Omental fat pad (tissue), 4 donors: ENCODE data around the gene FAM167B. TPM values are rescaled to one million over a fixed set of nuclear protein-coding genes. Genes with fewer than 3 reads are reported as not detected.
A peak's percentile ranks its signal among the peaks of the same experiment; 100 is the strongest.

Experiments used
- ATAC-seq: fragments of 150-250 bp; one replicate; pipeline ENCODE4 v1.9.1; 2016; ENCODE audit warnings: mild to moderate bottlenecking, moderate library complexity; ENCODE audit not compliant: low FRiP score
- DNase-seq: peaks from one replicate; pipeline ENCODE4 v3.0.0-alpha.2; 2019; ENCODE audit warnings: low spot score
- CTCF ChIP-seq, 3 donors: fragments of 450-650 bp; IDR thresholded peaks; one replicate each; pipeline ENCODE4 v1.5.1; 2016 to 2017; ENCODE audit warnings: antibody characterized with exemption in 3 of 3, mild to moderate bottlenecking in 3 of 3, moderate library complexity in 2 of 3
- total RNA-seq, 4 donors: library from RNA; depleted of rRNA; stranded (reverse); fragments of >200 nt; gene quantifications; one replicate each; pipeline ENCODE4 v1.1.0, GENCODE V29; 2016

Gene FAM167B
- total RNA-seq, 4 donors from 2014 or later = 1.8 to 14.8 (median 3.8) TPM

- no peak for TF ChIP-seq CTCF (IDR thresholded peaks at IDR 0.05)
- ATAC-seq (peak; percentile 70), DNase-seq (peak; percentile 33)
Observed at GRCh38 chr1:32240140-32240951, 6.7 kb upstream of the FAM167B start.

- TF ChIP-seq CTCF (IDR thresholded peaks at IDR 0.05) = no peak
- ATAC-seq = peak; percentile 80
- DNase-seq = peak; percentile 50
Observed at GRCh38 chr1:32241001-32241763, 5.8 kb upstream of the FAM167B start.

- DNase-seq (no peak), ATAC-seq (no peak)
- TF ChIP-seq CTCF (IDR thresholded peaks at IDR 0.05) = no peak
Observed at GRCh38 chr1:32242341-32242851, 4.6 kb upstream of the FAM167B start.

- ATAC-seq = peak; percentile 3
- DNase-seq = no peak
- TF ChIP-seq CTCF (IDR thresholded peaks at IDR 0.05) = no peak
Observed at GRCh38 chr1:32247452-32247851, 430 bp downstream of the FAM167B start.

GRCh38 chr1:32247983-32248889, 1.2 kb downstream of the FAM167B start:
- TF ChIP-seq CTCF (IDR thresholded peaks at IDR 0.05) = peak in 2 of 3 donors; percentile 10 to 66
- DNase-seq (peak; percentile 95), ATAC-seq (peak; percentile 64)

- DNase-seq (no peak), ATAC-seq (no peak)
- no peak for TF ChIP-seq CTCF (IDR thresholded peaks at IDR 0.05)
Observed at GRCh38 chr1:32249831-32250525, 3.0 kb downstream of the FAM167B start.
